ENCODE measurements around the gene ANKZF1.

- no peak for TF ChIP-seq CTCF (IDR thresholded peaks at IDR 0.05)
- TF ChIP-seq POLR2AphosphoS5 (IDR thresholded peaks at IDR 0.05): no peak
These were observed 4.3 kb upstream of the ANKZF1 start for GRCh38 chr2:219225350-219225749.

Data from suprapubic skin (tissue), 3 donors.